Neutrophil (primary cell): ENCODE results near the gene TXLNB.
"Not testable (repeated sequence)": the region's sequence is repeated elsewhere in the genome, so short reads cannot be mapped to it uniquely, and the experiment has no call there.

Source experiments
- H3K27ac ChIP-seq: fragments of 200-600 bp; sonication (generic); 2 replicates; pipeline ENCODE4 v1.5.1; 2016; ENCODE audit warnings: mild to moderate bottlenecking, moderate library complexity
- H3K27me3 ChIP-seq: fragments of 200-600 bp; sonication (generic); 2 replicates; pipeline ENCODE4 v1.6.0; 2016; ENCODE audit warnings: mild to moderate bottlenecking
- H3K36me3 ChIP-seq: fragments of 200-600 bp; sonication (generic); 2 replicates; pipeline ENCODE4 v1.5.1; 2017
- H3K4me1 ChIP-seq, 2 experiments: fragments of 200-600 bp in 1 of 2; sonication (generic) in 1 of 2; 1 replicate in 1 of 2; 2 replicates in 1 of 2; pipeline versions ENCODE4 v1.5.1 to v1.6.1; 2013 to 2016; ENCODE audit warnings: low read depth in 1 of 2, low read length in 1 of 2, mild to moderate bottlenecking in 1 of 2, moderate library complexity in 1 of 2; ENCODE audit not compliant: control insufficient read depth in 1 of 2, insufficient read depth in 1 of 2
- H3K4me3 ChIP-seq, 2 experiments: fragments of 200-600 bp in 1 of 2; sonication (generic) in 1 of 2; 1 replicate in 1 of 2; 2 replicates in 1 of 2; pipeline ENCODE4 v1.5.1; 2013 to 2016; ENCODE audit warnings: low read depth in 1 of 2, low read length in 1 of 2, mild to moderate bottlenecking in 1 of 2, moderate library complexity in 1 of 2
- H3K9me3 ChIP-seq: fragments of 200-600 bp; sonication (generic); 2 replicates; pipeline ENCODE4 v1.5.1; 2016
- TF ChIP-seq, protein P1 (sequence below): fragments of 200-600 bp; sonication (generic); IDR thresholded peaks from 2 replicates; pipeline ENCODE4 v1.5.1; 2016; ENCODE audit warnings: antibody characterized with exemption

Gene TXLNB

DNA sequence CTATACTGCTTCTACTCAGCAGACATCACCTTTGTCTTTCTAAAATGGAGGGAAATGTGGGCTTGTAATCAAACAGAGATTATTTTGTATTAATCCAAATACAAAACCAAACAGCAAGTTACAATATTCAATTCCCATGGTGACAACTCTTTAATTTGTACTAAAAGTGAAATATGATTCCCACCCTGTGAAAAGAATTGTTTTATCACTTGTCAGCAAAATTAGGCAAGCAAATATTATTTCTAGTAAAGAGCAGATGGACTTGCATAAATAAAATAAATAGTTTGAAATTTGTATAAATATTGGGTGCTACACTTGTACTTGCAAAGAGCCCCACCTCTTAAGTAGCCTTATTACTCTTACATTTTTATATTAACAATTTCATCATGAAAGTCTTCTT is 6.1 kb upstream of the TXLNB start:
- TF ChIP-seq, protein P1, sequence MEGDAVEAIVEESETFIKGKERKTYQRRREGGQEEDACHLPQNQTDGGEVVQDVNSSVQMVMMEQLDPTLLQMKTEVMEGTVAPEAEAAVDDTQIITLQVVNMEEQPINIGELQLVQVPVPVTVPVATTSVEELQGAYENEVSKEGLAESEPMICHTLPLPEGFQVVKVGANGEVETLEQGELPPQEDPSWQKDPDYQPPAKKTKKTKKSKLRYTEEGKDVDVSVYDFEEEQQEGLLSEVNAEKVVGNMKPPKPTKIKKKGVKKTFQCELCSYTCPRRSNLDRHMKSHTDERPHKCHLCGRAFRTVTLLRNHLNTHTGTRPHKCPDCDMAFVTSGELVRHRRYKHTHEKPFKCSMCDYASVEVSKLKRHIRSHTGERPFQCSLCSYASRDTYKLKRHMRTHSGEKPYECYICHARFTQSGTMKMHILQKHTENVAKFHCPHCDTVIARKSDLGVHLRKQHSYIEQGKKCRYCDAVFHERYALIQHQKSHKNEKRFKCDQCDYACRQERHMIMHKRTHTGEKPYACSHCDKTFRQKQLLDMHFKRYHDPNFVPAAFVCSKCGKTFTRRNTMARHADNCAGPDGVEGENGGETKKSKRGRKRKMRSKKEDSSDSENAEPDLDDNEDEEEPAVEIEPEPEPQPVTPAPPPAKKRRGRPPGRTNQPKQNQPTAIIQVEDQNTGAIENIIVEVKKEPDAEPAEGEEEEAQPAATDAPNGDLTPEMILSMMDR = no peak
- H3K27ac ChIP-seq = no peak overlapping the region
- no peak overlapping the region for H3K4me3 ChIP-seq
- no peaks in the 10 kb centered on the region for H3K9me3 ChIP-seq
- H3K27me3 ChIP-seq = no peaks in the 10 kb centered on the region
- H3K4me1 ChIP-seq = peaks cover 15 to 20% of the 10 kb centered on the region in 2 experiments
- no peaks in the 10 kb centered on the region for H3K36me3 ChIP-seq

- Histone ChIP-seq H3K4me3 (no peak overlapping the region), H3K27ac (peak overlapping the region; percentile 25), H3K36me3 (no peaks in the 10 kb centered on the region), H3K27me3 (no peaks in the 10 kb centered on the region), H3K9me3 (no peaks in the 10 kb centered on the region), H3K4me1 (peaks cover 20 to 27% of the 10 kb centered on the region in 2 experiments)
- TF ChIP-seq, protein P1 = no peak
Observed at GRCh38 chr6:139296927-139297326, 5.1 kb upstream of the TXLNB start.

- Histone ChIP-seq H3K9me3 (no peaks in the 10 kb centered on the region), H3K4me1 (peaks cover 30 to 38% of the 10 kb centered on the region in 2 experiments), H3K27ac (peak overlapping the region; percentile 25), H3K4me3 (no peak overlapping the region), H3K27me3 (no peaks in the 10 kb centered on the region), H3K36me3 (no peaks in the 10 kb centered on the region)
- TF ChIP-seq, protein P1 = no peak
Observed at GRCh38 chr6:139295901-139296300, 4.1 kb upstream of the TXLNB start.

- Histone ChIP-seq H3K4me1 (peaks cover 40 to 45% of the 10 kb centered on the region in 2 experiments), H3K36me3 (no peaks in the 10 kb centered on the region), H3K4me3 (no peak overlapping the region), H3K27me3 (no peaks in the 10 kb centered on the region), H3K27ac (no peak overlapping the region), H3K9me3 (no peaks in the 10 kb centered on the region)
- TF ChIP-seq, protein P1 = no peak
Observed at GRCh38 chr6:139294090-139294489, 2.3 kb upstream of the TXLNB start.

DNA sequence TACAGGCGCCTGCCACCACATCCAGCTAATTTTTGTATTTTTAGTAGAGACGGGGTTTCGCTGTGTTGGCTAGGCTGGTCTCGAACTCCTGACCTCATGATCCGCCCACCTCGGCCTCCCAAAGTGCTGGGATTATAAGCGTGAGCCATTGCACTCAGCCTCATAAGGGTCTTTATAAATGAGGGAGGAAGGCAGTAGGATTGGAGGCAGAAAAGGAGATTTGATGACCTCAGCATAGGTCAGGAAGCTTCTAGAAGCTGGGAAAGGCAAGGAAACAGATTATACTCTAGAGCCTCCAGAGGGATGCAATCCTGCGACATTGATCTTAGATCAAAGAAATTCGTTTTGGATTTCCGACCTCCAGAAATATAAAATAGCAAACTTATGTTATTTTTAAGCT is 1.4 kb upstream of the TXLNB start:
- H3K27ac ChIP-seq, H3K36me3 ChIP-seq, H3K27me3 ChIP-seq, H3K4me3 ChIP-seq, H3K9me3 ChIP-seq: not testable (repeated sequence)
- H3K4me1 ChIP-seq = peaks cover 40 to 45% of the 10 kb centered on the region in 2 experiments

DNA sequence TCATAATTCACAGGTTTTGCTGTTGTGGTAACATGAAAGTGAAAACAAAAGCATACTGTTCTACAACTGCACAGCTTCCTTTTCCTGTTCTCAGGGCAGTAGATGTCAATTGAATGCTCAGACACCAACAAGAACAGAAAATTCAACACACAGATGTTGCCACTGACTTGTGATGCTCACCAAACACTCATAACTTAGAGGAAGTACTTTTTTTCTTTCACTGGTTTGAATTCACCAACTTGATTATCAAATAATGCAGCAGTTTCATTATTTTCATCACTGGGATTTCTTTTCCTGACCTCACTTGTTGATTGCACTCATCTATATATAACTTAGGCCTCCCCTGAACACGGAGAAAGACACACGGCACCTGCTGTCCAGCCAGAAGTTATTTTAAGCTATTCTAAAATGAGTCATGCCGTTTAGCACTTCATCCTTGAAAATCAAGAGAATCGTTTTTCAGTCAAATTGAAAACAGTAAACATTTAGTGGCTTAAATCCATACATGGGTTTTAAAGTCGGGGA is 949 bp downstream of the TXLNB start:
- Histone ChIP-seq H3K4me1 (peaks cover 27 to 28% of the 10 kb centered on the region in 2 experiments), H3K27ac (peak overlapping the region; percentile 87)

More for the DNA sequence above, 949 bp downstream of the TXLNB start:
- TF ChIP-seq, protein P1 = no peak
- Histone ChIP-seq H3K9me3 (no peaks in the 10 kb centered on the region), H3K4me3 (peak overlapping the region in 1 of 2 experiments; percentile 30), H3K36me3 (no peaks in the 10 kb centered on the region), H3K27me3 (no peaks in the 10 kb centered on the region)
